Smooth muscle cell (in vitro differentiated cells): ENCODE data around the gene PLCB4. TPM values are rescaled to one million over a fixed set of nuclear protein-coding genes. Genes with fewer than 3 reads are reported as not detected.
"Not testable (repeated sequence)": the region's sequence is repeated elsewhere in the genome, so short reads cannot be mapped to it uniquely, and the experiment has no call there.

Source experiments
- DNase-seq: peaks from one replicate; lab custom pipeline; 2025; ENCODE audit not compliant: unreplicated experiment; lab: John Stamatoyannopoulos, UW
- H2AFZ ChIP-seq: fragments of 200-600 bp; sonication (generic); 2 replicates; pipeline ENCODE4 v1.6.0; 2016; ENCODE audit warnings: antibody characterized with exemption, low read depth, mild to moderate bottlenecking
- H3F3A ChIP-seq: fragments of 200-600 bp; sonication (generic); 2 replicates; pipeline ENCODE4 v1.6.0; 2017; ENCODE audit warnings: antibody characterized with exemption, low read depth
- H3K27ac ChIP-seq: fragments of 200-600 bp; sonication (generic); 2 replicates; pipeline ENCODE4 v1.5.1; 2016; ENCODE audit warnings: low read depth, mild to moderate bottlenecking
- H3K27me3 ChIP-seq: fragments of 200-600 bp; sonication (generic); 2 replicates; pipeline ENCODE4 v1.6.1; 2016; ENCODE audit warnings: low read depth, mild to moderate bottlenecking
- H3K36me3 ChIP-seq: fragments of 200-600 bp; sonication (generic); 2 replicates; pipeline ENCODE4 v1.5.1; 2016; ENCODE audit warnings: low read depth
- H3K4me1 ChIP-seq: fragments of 200-600 bp; sonication (generic); 2 replicates; pipeline ENCODE4 v1.5.1; 2016; ENCODE audit warnings: low read depth
- H3K4me2 ChIP-seq: fragments of 200-600 bp; sonication (generic); 2 replicates; pipeline ENCODE4 v1.6.0; 2016; ENCODE audit warnings: mild to moderate bottlenecking
- H3K4me3 ChIP-seq: fragments of 200-600 bp; sonication (generic); 2 replicates; pipeline ENCODE4 v1.5.1; 2016; ENCODE audit warnings: mild to moderate bottlenecking
- H3K79me2 ChIP-seq: fragments of 200-600 bp; sonication (generic); 2 replicates; pipeline ENCODE4 v1.6.0; 2016; ENCODE audit warnings: low read depth, mild to moderate bottlenecking
- H3K9ac ChIP-seq: fragments of 200-600 bp; sonication (generic); 2 replicates; pipeline ENCODE4 v1.6.0; 2016; ENCODE audit warnings: low read depth
- H3K9me3 ChIP-seq: fragments of 200-600 bp; sonication (generic); replicated peaks from 2 replicates; pipeline ENCODE4 v1.5.1; 2016; ENCODE audit warnings: low read depth
- H4K20me1 ChIP-seq: fragments of 200-600 bp; sonication (generic); 2 replicates; pipeline ENCODE4 v1.6.0; 2016; ENCODE audit warnings: low read depth
- WGBS: methylation state at CpG from one replicate; pipeline ENCODE4 v1.1.7; 2016; ENCODE audit warnings: low lambda C conversion rate; 5-methylcytosine and 5-hydroxymethylcytosine counted together
- polyA plus RNA-seq: library from polyadenylated mRNA; unstranded; fragments of >200 nt; fragmentation: Nextera tagmentation; extraction: Ambion mirVana; gene quantifications from 2 replicates; pipeline ENCODE4 v1.2.1, GENCODE V29; 2016
- total RNA-seq: library from RNA; depleted of rRNA; stranded (reverse); fragments of >200 nt; gene quantifications from 2 replicates; pipeline ENCODE4 v1.2.3, GENCODE V29; 2014
- TF ChIP-seq, protein P1 (sequence below): fragments of 200-600 bp; sonication (generic); IDR thresholded peaks from 2 replicates; pipeline ENCODE4 v1.5.1; 2017; ENCODE audit warnings: borderline replicate concordance, mild to moderate bottlenecking, antibody characterized with exemption; ENCODE audit not compliant: insufficient read depth, poor library complexity, severe bottlenecking

Gene PLCB4
- total and polyA plus RNA-seq, 2 experiments from 2014 or later = 3.0 to 5.3 TPM

DNA sequence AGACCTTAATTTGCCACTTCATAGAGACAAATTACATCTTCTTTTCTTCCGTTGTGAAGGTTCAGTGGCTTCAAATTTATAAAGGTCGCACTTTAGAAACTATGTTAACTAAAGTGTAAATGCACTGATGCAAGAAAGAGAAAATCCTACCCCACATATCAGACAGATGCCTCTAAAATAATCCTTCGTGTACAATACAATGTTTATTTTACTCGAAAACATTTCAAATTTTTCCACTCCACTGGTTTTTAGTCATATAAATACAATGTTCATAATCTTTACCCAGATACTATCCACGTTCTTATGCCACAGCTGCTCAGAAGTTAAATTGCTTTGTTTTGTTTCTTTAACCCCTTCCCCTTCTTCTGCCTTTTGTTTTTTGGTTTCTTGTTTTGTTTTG lies 305.2 kb downstream of the PLCB4 start:
- TF ChIP-seq, protein P1, sequence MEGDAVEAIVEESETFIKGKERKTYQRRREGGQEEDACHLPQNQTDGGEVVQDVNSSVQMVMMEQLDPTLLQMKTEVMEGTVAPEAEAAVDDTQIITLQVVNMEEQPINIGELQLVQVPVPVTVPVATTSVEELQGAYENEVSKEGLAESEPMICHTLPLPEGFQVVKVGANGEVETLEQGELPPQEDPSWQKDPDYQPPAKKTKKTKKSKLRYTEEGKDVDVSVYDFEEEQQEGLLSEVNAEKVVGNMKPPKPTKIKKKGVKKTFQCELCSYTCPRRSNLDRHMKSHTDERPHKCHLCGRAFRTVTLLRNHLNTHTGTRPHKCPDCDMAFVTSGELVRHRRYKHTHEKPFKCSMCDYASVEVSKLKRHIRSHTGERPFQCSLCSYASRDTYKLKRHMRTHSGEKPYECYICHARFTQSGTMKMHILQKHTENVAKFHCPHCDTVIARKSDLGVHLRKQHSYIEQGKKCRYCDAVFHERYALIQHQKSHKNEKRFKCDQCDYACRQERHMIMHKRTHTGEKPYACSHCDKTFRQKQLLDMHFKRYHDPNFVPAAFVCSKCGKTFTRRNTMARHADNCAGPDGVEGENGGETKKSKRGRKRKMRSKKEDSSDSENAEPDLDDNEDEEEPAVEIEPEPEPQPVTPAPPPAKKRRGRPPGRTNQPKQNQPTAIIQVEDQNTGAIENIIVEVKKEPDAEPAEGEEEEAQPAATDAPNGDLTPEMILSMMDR = no peak
- 31% methylated on average over 5 of the region's 5 CpGs for WGBS
- peaks cover 5% of the 10 kb centered on the region for H3F3A ChIP-seq
- no peaks in the 10 kb centered on the region for H3K9me3 ChIP-seq
- no peaks in the 10 kb centered on the region for H4K20me1 ChIP-seq
- H3K4me2 ChIP-seq = peak overlapping the region; percentile 76
- H3K27ac ChIP-seq = peak overlapping the region; percentile 76
- peak overlapping the region; percentile 15 for H3K9ac ChIP-seq
- no peaks in the 10 kb centered on the region for H3K79me2 ChIP-seq
- peaks cover 17% of the 10 kb centered on the region for H3K4me1 ChIP-seq
- no peaks in the 10 kb centered on the region for H3K27me3 ChIP-seq
- H2AFZ ChIP-seq = peak overlapping the region; percentile 68
- no peak for DNase-seq
- no peak overlapping the region for H3K4me3 ChIP-seq
- no peaks in the 10 kb centered on the region for H3K36me3 ChIP-seq

DNA sequence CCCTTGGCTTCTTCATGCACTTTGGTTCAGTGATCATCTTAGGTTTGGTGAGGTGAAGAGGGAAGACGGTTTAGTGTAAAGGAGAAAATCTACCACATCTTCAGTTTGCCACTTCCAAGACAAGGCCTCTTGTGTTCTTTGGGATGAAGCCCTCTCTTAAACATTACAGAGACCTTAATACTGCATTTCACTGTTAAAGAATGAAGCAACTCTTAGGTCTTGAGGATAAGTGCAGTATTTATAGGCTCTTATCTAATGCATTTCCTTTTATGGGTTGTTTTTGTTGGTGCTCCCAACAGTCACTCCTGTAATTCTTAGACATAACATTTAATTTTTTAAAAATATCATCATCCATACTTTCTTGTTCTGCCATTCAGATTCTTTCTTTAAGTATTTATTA lies 305.6 kb downstream of the PLCB4 start:
- Histone ChIP-seq H3K9me3 (no peaks in the 10 kb centered on the region), H3F3A (peaks cover 5% of the 10 kb centered on the region), H3K9ac (peak overlapping the region; percentile 15), H3K79me2 (no peaks in the 10 kb centered on the region), H2AFZ (peak overlapping the region; percentile 68), H3K36me3 (no peaks in the 10 kb centered on the region), H4K20me1 (no peaks in the 10 kb centered on the region), H3K4me1 (peaks cover 17% of the 10 kb centered on the region), H3K27me3 (no peaks in the 10 kb centered on the region), H3K4me2 (peak overlapping the region; percentile 76), H3K27ac (peak overlapping the region; percentile 76), H3K4me3 (no peak overlapping the region)
- TF ChIP-seq, protein P1 = no peak
- 35% methylated on average over 1 of the region's 1 CpG for WGBS
- DNase-seq = no peak

DNA sequence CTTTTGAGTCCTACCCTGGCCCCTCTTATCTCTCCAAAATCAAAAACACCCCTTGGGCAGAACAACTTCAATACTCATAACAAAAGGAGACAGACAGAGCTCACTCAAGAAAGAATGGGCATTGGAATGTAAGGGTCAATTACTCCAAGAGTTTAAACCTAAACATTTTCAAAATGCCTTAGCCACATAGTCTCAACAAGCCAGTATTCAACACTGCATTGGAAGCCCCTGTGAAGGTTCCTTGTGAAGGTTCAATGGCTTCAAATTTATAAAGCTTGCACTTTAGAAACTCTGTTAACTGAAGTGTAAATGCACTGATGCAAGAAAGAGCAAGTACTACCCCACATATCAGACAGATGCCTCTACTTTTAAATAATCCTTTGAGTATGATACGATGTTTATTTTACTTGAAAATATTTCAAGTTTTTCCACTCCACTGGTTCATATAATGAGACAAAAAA lies 306.4 kb downstream of the PLCB4 start:
- Histone ChIP-seq H3K4me2 (peak overlapping the region; percentile 76), H3K27me3 (no peaks in the 10 kb centered on the region), H3K79me2 (no peaks in the 10 kb centered on the region), H3K9ac (no peak overlapping the region), H4K20me1 (no peaks in the 10 kb centered on the region), H3K4me3 (no peak overlapping the region), H3K27ac (peak overlapping the region; percentile 76), H3K36me3 (no peaks in the 10 kb centered on the region), H2AFZ (no peak overlapping the region), H3F3A (peaks cover 5% of the 10 kb centered on the region), H3K4me1 (peaks cover 17% of the 10 kb centered on the region), H3K9me3 (no peaks in the 10 kb centered on the region)
- TF ChIP-seq, protein P1 = no peak
- WGBS = 56% methylated on average over 1 of the region's 1 CpG
- no peak for DNase-seq

DNA sequence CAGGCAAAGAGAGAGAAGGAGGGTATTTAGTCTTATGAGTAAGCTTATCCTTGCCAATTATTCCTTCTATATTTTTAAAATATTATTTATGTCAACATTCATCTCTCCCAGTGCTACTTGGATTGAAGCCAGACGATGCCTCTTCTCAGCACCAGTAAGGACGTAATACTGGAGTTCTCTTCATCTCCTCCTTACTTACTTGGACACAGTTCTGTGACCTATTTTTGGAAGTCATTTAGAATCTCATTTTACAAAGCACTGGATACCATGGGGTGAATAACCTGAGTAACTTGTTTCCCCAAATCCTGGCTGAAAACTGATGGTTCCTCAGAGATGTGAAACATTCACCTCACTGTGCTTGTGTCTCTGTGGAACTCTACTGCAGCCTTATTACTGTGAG lies 308.1 kb downstream of the PLCB4 start:
- H3F3A ChIP-seq = peaks cover 5% of the 10 kb centered on the region
- no peak overlapping the region for H3K9ac ChIP-seq
- H3K36me3 ChIP-seq = no peaks in the 10 kb centered on the region
- H4K20me1 ChIP-seq = no peaks in the 10 kb centered on the region
- TF ChIP-seq, protein P1 = no peak
- H3K4me3 ChIP-seq = no peak overlapping the region
- no peaks in the 10 kb centered on the region for H3K9me3 ChIP-seq
- WGBS = 89% methylated on average over 2 of the region's 2 CpGs
- no peak overlapping the region for H2AFZ ChIP-seq
- H3K4me1 ChIP-seq = peaks cover 17% of the 10 kb centered on the region
- no peaks in the 10 kb centered on the region for H3K79me2 ChIP-seq
- no peak overlapping the region for H3K27ac ChIP-seq
- H3K27me3 ChIP-seq = no peaks in the 10 kb centered on the region
- no peak overlapping the region for H3K4me2 ChIP-seq
- no peak for DNase-seq

DNA sequence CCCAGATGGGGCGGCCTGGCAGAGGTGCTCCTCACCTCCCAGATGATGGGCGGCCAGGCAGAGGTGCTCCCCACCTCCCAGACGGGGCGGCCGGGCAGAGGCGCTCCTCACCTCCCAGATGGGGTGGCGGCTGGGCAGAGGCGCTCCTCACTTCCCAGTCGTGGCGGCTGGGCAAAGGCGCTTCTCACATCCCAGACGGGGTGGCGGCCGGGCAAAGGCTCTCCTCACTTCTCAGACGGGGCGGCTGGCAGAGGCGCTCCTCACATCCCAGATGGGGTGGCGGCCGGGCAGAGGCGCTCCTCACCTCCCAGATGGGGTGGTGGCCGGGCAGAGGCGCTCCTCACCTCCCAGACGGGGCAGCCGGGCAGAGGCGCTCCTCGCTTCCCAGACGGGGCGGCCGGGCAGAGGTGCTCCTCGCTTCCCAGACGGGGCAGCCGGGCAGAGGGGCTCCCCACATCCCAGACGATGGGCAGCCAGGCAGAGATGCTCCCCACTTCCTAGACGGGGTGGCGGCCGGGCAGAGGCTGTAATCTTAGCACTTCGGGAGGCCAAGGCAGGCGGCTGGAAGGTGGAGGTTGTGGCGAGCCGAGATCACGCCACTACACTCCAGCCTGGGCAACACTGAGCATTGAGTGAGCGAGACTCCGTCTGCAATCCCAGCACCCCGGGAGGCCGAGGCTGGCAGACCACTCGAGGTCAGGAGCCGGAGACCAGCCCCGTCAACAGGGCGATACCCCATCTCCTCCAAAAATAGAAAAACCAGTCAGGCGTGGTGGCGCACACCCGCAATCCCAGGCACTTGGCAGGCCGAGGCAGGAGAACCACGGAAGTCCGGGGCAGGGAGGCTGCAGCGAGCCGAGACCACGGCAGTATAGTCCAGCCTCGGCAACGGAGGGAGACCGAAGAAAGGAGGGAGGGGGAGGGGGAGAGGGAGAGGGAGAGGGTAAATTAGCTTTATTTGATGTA lies 316.7 kb downstream of the PLCB4 start:
- not testable (repeated sequence) for H3F3A ChIP-seq, H4K20me1 ChIP-seq, DNase-seq, H3K79me2 ChIP-seq, H3K27me3 ChIP-seq, H3K4me3 ChIP-seq, H3K27ac ChIP-seq, H2AFZ ChIP-seq, H3K4me1 ChIP-seq, H3K9ac ChIP-seq, H3K9me3 ChIP-seq, H3K4me2 ChIP-seq, H3K36me3 ChIP-seq
- WGBS = 94% methylated on average over 61 of the region's 61 CpGs
